Inferior parietal cortex (tissue), 1 donor: ENCODE results near the gene KIAA0586.
"Not testable (repeated sequence)": the region's sequence is repeated elsewhere in the genome, so short reads cannot be mapped to it uniquely, and the experiment has no call there.

Source experiments
- DNase-seq: peaks from one replicate; pipeline ENCODE4 v3.0.0-alpha.2; 2016; ENCODE audit errors: extremely low spot score

Gene KIAA0586

GRCh38 chr14:58427281-58428117, at the start of gene KIAA0586, which contains the start of gene TIMM9:
TSS of gene KIAA0586 (plus strand) at chr14:58427719. CDS start at chr14:58428265, 546 bp downstream.
TSS of gene TIMM9 (minus strand) at chr14:58427531. CDS start at chr14:58411945, 15,586 bp downstream.
- peak; percentile 99 for DNase-seq

- no peak for DNase-seq
Observed at GRCh38 chr14:58390830-58391229, 36.7 kb upstream of the KIAA0586 start.

- no peak for DNase-seq
Observed at GRCh38 chr14:58395562-58395811, 32.0 kb upstream of the KIAA0586 start.

- DNase-seq, result peak; percentile 34
Observed at GRCh38 chr14:58395812-58396788, 31.4 kb upstream of the KIAA0586 start, which contains the start of gene TOMM20L. TSS of gene TOMM20L (plus strand) at chr14:58395930. CDS start at chr14:58395958, 28 bp downstream.

GRCh38 chr14:58397156-58397555, 30.4 kb upstream of the KIAA0586 start:
- no peak for DNase-seq

- no peak for DNase-seq
Observed at GRCh38 chr14:58398495-58398894, 29.0 kb upstream of the KIAA0586 start.

GRCh38 chr14:58398895-58399294, 28.6 kb upstream of the KIAA0586 start:
- no peak for DNase-seq

GRCh38 chr14:58401587-58401986, 25.9 kb upstream of the KIAA0586 start:
- no peak for DNase-seq

- DNase-seq, result peak; percentile 62
Observed at GRCh38 chr14:58408681-58409215, 18.8 kb upstream of the KIAA0586 start.

- DNase-seq, result no peak
Observed at GRCh38 chr14:58414845-58415244, 12.7 kb upstream of the KIAA0586 start.

- no peak for DNase-seq
Observed at GRCh38 chr14:58415636-58416547, 11.6 kb upstream of the KIAA0586 start.

- not testable (repeated sequence) for DNase-seq
Observed at GRCh38 chr14:58416934-58417333, 10.6 kb upstream of the KIAA0586 start.

GRCh38 chr14:58426670-58427280, 744 bp upstream of the KIAA0586 start:
- DNase-seq, result peak; percentile 31

- DNase-seq, result peak; percentile 47
Observed at GRCh38 chr14:58428118-58428683, 682 bp downstream of the KIAA0586 start.

- no peak for DNase-seq
Observed at GRCh38 chr14:58430156-58430555, 2.6 kb downstream of the KIAA0586 start.

- DNase-seq, result no peak
Observed at GRCh38 chr14:58439476-58439875, 12.0 kb downstream of the KIAA0586 start.

- no peak for DNase-seq
Observed at GRCh38 chr14:58444627-58445026, 17.1 kb downstream of the KIAA0586 start.

- no peak for DNase-seq
Observed at GRCh38 chr14:58455593-58456265, 28.2 kb downstream of the KIAA0586 start.

GRCh38 chr14:58460772-58461171, 33.3 kb downstream of the KIAA0586 start:
- no peak for DNase-seq

- no peak for DNase-seq
Observed at GRCh38 chr14:58463147-58463546, 35.6 kb downstream of the KIAA0586 start.
